Adrenal gland (tissue), 12 donors: ENCODE measurements around the gene ADGRA1. TPM values are rescaled to one million over a fixed set of nuclear protein-coding genes. Genes with fewer than 3 reads are reported as not detected.
A peak's percentile ranks its signal among the peaks of the same experiment; 100 is the strongest.

Experiments used
- DNase-seq, 7 donors: peaks; one replicate each; pipeline ENCODE4 v3.0.0-alpha.2; 2019 to 2020
- H3K27ac ChIP-seq, 5 donors: fragments of 200-600 bp; sonication (generic) in 4 of 5; 1 replicate in 3 of 5; 2 replicates in 2 of 5; pipeline versions ENCODE4 v1.5.1 to v1.8.0; 2016 to 2020; ENCODE audit warnings: mild to moderate bottlenecking in 1 of 5
- H3K27me3 ChIP-seq: fragments of 200-600 bp; 2 replicates; pipeline ENCODE4 v1.8.0; 2021
- H3K36me3 ChIP-seq, 2 donors: fragments of 200-600 bp; replicated peaks in 1 of 2; 1 replicate in 1 of 2; 2 replicates in 1 of 2; pipeline versions ENCODE4 v1.5.1 to v1.8.0; 2018 to 2022
- H3K4me1 ChIP-seq, 2 donors: fragments of 200-600 bp; replicated peaks in 1 of 2; 1 replicate in 1 of 2; 2 replicates in 1 of 2; pipeline versions ENCODE4 v1.5.1 to v1.8.0; 2018 to 2021
- H3K4me3 ChIP-seq, 4 donors: fragments of 200-600 bp; sonication (generic) in 3 of 4; one replicate each; pipeline ENCODE4 v1.5.1; 2016 to 2018
- H3K9me3 ChIP-seq, 3 donors: fragments of 200-600 bp; sonication (generic) in 1 of 3; replicated peaks in 1 of 3; 1 replicate in 2 of 3; 2 replicates in 1 of 3; pipeline versions ENCODE4 v1.5.1 to v1.8.0; 2016 to 2021
- CTCF ChIP-seq, 6 experiments: fragments of 450-650 bp in 4 of 6; fragments of 200-600 bp in 2 of 6; sonication (generic) in 1 of 6; IDR thresholded peaks; 1 replicate in 5 of 6; 2 replicates in 1 of 6; pipeline versions ENCODE4 v1.5.1 to v1.8.0; 2016 to 2021; ENCODE audit warnings: antibody characterized with exemption in 6 of 6, mild to moderate bottlenecking in 2 of 6, moderate library complexity in 1 of 6
- POLR2A ChIP-seq, 2 donors: fragments of 450-650 bp; IDR thresholded peaks; one replicate each; pipeline ENCODE4 v1.6.1; 2017; ENCODE audit warnings: antibody characterized with exemption in 2 of 2, mild to moderate bottlenecking in 2 of 2, moderate library complexity in 1 of 2
- WGBS, 4 donors: extraction: QIAGEN DNeasy Blood & Tissue Kit in 2 of 4; methylation state at CpG; one replicate each; pipeline versions ENCODE4 v1.1.5 to v1.1.7; 2013 to 2017; 5-methylcytosine and 5-hydroxymethylcytosine counted together
- intact Hi-C, 2 donors: fragments of 100-400 bp; cut with DNase I; formaldehyde crosslinking; loops; one replicate each; pipeline versions ENCODE4 v1.14.1 to v1.15.0; 2022 to 2023
- polyA plus RNA-seq, 3 donors: library from polyadenylated mRNA; stranded (reverse); fragments of 200-250 nt in 2 of 3; fragments of 350-450 nt in 1 of 3; fragmentation: Illumina TruSeq in 1 of 3; extraction: RNeasy Lipid Tissue Mini Kit (QIAGEN cat#74804) in 1 of 3; gene quantifications; one replicate each; pipeline ENCODE4 v1.2.3, GENCODE V29; 2013 to 2014
- total RNA-seq, 9 donors: library from RNA; depleted of rRNA in 4 of 9; stranded (reverse); fragments of >200 nt in 4 of 9; fragments of 120-200 nt in 1 of 9; fragmentation: NEBNext Ultra II Directional in 1 of 9; extraction: Animal tissue kit (Norgen Biotek cat#: 25700) in 1 of 9; gene quantifications; one replicate each; pipeline versions ENCODE4 v1.1.0 to v1.2.4, GENCODE V29; 2013 to 2023
- donor health status: healthy with polysubstance abuse.
- donor health status: Bipolar disorder and iron deficiency.
- donor health status: DM: yes; HTN: yes; CAD: no.
- donor health status: DM: no; HTN: no; CAD: no.
- donor health status: DM: no; HTN: no; CAD: no.
- donor health status: DM: yes; HTN: yes; CAD: no.

ADGRA1 gene
- total and polyA plus RNA-seq, 12 donors = 0.06 to 8.2 (median 2.7) TPM; not detected in 2

- Histone ChIP-seq H3K27me3 (no peaks in the 10 kb centered on the region), H3K36me3 (no peaks in the 10 kb centered on the region), H3K4me1 (no peaks in the 10 kb centered on the region), H3K9me3 (no peaks in the 10 kb centered on the region), H3K27ac (no peak overlapping the region), H3K4me3 (no peak overlapping the region)
- 76 to 88% (median 80%) methylated on average over 12 to 24 of the region's 24 CpGs for WGBS, 4 donors
- intact Hi-C loops = no loop called here
- TF ChIP-seq CTCF (IDR thresholded peaks at IDR 0.05) (no peak), POLR2A (IDR thresholded peaks at IDR 0.05) (no peak)
- DNase-seq = no peak
Measured at GRCh38 chr10:133068111-133069032, 19.4 kb upstream of the ADGRA1 start.

GRCh38 chr10:133069033-133069525 is 18.6 kb upstream of the ADGRA1 start:
- no peaks in the 10 kb centered on the region for H3K4me1 ChIP-seq
- H3K9me3 ChIP-seq = no peaks in the 10 kb centered on the region
- intact Hi-C loops = no loop called here
- WGBS, 4 donors = 71 to 74% (median 72%) methylated on average over 18 to 23 of the region's 23 CpGs
- no peak for DNase-seq
- no peaks in the 10 kb centered on the region for H3K27me3 ChIP-seq
- no peaks in the 10 kb centered on the region for H3K36me3 ChIP-seq
- H3K4me3 ChIP-seq = no peak overlapping the region
- TF ChIP-seq POLR2A (IDR thresholded peaks at IDR 0.05) (no peak), CTCF (IDR thresholded peaks at IDR 0.05) (no peak)
- H3K27ac ChIP-seq = no peak overlapping the region

- Histone ChIP-seq H3K4me1 (no peaks in the 10 kb centered on the region), H3K36me3 (no peaks in the 10 kb centered on the region), H3K27ac (no peak overlapping the region), H3K4me3 (no peak overlapping the region), H3K9me3 (no peaks in the 10 kb centered on the region), H3K27me3 (peaks cover 2% of the 10 kb centered on the region)
- DNase-seq = peak in 1 of 7 donors; percentile 77
- WGBS, 4 donors = 70 to 84% (median 77%) methylated on average over 16 of the region's 16 CpGs
- intact Hi-C loops = no loop called here
- TF ChIP-seq CTCF (IDR thresholded peaks at IDR 0.05) (no peak), POLR2A (IDR thresholded peaks at IDR 0.05) (no peak)
Measured at GRCh38 chr10:133070405-133070804, 17.3 kb upstream of the ADGRA1 start.

GRCh38 chr10:133070810-133071209 is 16.9 kb upstream of the ADGRA1 start:
- intact Hi-C loops = no loop called here
- H3K4me3 ChIP-seq = no peak overlapping the region
- H3K9me3 ChIP-seq = no peaks in the 10 kb centered on the region
- peaks cover 6% of the 10 kb centered on the region for H3K27me3 ChIP-seq
- WGBS, 4 donors = 57 to 76% (median 74%) methylated on average over 4 to 21 of the region's 21 CpGs
- H3K27ac ChIP-seq = no peak overlapping the region
- no peaks in the 10 kb centered on the region for H3K36me3 ChIP-seq
- no peaks in the 10 kb centered on the region for H3K4me1 ChIP-seq
- no peak for DNase-seq
- no peak for TF ChIP-seq POLR2A (IDR thresholded peaks at IDR 0.05)
- no peak for TF ChIP-seq CTCF (IDR thresholded peaks at IDR 0.05)
